ENCODE data around the gene RTN4. TPM values are rescaled to one million over a fixed set of nuclear protein-coding genes. Genes with fewer than 3 reads are reported as not detected.

Gene RTN4
- total RNA-seq, 2 donors from 2014 or later: 74.9 to 131 TPM

DNA sequence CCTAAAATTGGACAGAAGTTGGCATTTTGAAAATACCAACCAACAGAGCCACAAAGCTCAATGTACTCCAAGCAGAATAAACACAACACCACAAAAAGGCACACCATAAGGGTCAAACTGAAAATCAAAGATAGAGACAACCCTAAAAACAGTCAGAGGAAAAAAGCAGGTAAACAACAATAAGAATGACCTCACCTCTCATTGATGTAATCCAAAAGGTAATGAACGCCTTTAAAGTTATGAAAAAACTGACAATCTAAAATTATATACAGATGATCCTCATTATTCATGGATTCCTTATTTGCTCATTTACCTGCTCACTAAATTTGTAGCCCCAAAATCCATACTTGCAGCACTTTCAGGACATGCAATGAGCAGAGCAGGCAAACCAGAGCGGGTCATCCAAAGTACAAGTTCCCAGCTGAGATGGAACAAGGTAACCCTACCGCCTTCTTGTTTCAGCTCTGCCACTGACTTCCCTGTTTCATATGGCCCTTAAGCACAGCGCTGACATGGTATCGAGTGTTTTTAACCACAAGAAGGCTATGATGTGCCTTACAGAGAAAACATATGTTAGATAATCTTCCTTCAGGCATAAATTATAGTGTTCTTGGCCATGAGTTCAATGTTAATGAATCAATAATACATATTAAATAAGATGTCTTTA is 17.0 kb downstream of the RTN4 start:
- Mint-ChIP-seq H3K4me1 (peaks cover 33% of the 10 kb centered on the region), H3K9me3 (no peaks in the 10 kb centered on the region), H3K4me3 (no peak overlapping the region), H3K36me3 (ENCODE audit: low read depth) (no peaks in the 10 kb centered on the region), H3K27me3 (no peaks in the 10 kb centered on the region), H3K27ac (peak overlapping the region; percentile 30)
- ATAC-seq (replicated peaks): peak; percentile 82

DNA sequence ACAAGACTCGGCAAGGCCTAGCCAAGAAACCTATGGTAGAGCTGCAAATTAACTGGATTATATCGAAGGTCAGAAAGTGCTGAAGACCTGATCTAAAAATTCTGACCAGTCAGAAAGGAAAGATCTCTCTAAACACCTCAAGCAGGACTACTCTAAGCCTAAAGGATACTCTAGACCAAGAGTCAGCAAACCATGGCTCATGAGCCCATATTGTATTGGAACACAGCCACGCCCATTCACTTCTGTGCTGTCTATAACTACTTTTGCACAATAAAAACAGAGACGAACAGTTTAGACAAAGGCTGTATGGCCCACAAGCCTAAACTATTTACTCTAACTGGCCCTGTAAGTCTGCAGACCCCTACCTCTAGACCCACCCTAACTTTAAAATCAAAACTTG is 18.7 kb downstream of the RTN4 start:
- no peaks in the 10 kb centered on the region for H3K27me3 Mint-ChIP-seq
- no peaks in the 10 kb centered on the region for H3K9me3 Mint-ChIP-seq
- peaks cover 22% of the 10 kb centered on the region for H3K4me1 Mint-ChIP-seq
- H3K27ac Mint-ChIP-seq: no peak overlapping the region
- no peak for ATAC-seq (replicated peaks)
- H3K4me3 Mint-ChIP-seq: no peak overlapping the region
- no peaks in the 10 kb centered on the region for H3K36me3 Mint-ChIP-seq (ENCODE audit: low read depth)

DNA sequence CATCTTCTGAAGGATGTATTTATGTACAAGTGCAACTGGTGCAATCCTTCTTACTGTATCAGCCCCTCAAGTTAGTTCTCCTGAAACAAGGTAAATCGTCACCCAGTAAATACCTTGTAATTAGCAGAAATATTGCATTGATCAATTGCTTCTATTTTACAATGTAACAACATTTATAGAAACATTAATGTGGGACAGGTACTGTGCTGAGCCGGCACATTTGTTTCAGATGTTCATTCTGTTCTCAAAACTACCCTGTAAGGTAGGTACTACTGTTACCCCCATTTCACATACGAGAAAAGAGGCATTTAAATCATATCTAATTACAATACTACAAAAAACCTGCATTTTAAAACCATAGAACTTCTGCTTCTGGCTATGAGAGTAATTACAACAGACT is 19.5 kb downstream of the RTN4 start:
- no peak for ATAC-seq (replicated peaks)
- Mint-ChIP-seq H3K27ac (no peak overlapping the region), H3K36me3 (ENCODE audit: low read depth) (no peaks in the 10 kb centered on the region), H3K4me3 (no peak overlapping the region), H3K4me1 (peaks cover 19% of the 10 kb centered on the region), H3K27me3 (no peaks in the 10 kb centered on the region), H3K9me3 (no peaks in the 10 kb centered on the region)

DNA sequence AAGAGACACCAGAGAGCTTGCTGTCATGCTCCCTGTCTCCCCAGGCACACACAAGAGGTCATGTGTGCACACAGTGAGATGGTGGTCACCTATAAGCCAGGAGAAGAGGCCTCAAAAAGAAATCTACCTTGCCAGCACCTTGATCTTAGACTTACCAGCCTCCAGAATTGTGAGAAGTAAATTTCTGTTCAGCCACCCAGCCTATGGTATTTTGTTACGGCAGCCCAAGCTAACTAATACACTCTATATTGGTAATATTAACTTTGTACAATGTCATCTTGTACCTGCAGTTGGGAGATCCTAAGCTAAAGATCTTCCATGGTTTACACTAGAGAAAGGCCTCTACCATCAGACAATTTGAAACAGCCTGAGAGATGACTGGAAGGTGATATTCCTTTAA is 21.2 kb downstream of the RTN4 start:
- Mint-ChIP-seq H3K4me1 (peaks cover 13% of the 10 kb centered on the region), H3K27me3 (no peaks in the 10 kb centered on the region), H3K9me3 (no peaks in the 10 kb centered on the region), H3K27ac (no peak overlapping the region), H3K36me3 (ENCODE audit: low read depth) (no peaks in the 10 kb centered on the region), H3K4me3 (no peak overlapping the region)
- no peak for ATAC-seq (replicated peaks)

DNA sequence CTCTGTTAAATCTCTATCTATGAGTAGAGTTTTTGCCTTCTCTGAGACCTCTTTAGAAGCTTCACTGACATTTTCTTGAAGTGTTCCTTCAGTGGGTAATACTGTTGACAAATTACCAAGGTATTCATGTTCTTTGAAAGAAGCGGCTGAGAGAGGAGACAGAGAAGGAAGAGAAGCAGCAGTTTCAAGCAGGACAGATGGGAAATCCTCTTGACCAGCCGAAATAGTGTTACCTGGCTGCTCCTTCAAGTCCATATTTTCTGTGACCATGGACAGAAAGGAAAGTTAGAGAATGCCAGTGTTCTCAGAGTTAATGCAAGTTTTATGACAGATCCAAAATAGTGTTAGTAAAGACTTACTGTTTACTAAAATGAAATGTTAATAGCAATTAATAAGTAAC is 23.0 kb downstream of the RTN4 start:
- Mint-ChIP-seq H3K4me1 (peaks cover 13% of the 10 kb centered on the region), H3K9me3 (no peaks in the 10 kb centered on the region), H3K27me3 (no peaks in the 10 kb centered on the region), H3K36me3 (ENCODE audit: low read depth) (no peaks in the 10 kb centered on the region), H3K4me3 (no peak overlapping the region), H3K27ac (no peak overlapping the region)
- ATAC-seq (replicated peaks): no peak

DNA sequence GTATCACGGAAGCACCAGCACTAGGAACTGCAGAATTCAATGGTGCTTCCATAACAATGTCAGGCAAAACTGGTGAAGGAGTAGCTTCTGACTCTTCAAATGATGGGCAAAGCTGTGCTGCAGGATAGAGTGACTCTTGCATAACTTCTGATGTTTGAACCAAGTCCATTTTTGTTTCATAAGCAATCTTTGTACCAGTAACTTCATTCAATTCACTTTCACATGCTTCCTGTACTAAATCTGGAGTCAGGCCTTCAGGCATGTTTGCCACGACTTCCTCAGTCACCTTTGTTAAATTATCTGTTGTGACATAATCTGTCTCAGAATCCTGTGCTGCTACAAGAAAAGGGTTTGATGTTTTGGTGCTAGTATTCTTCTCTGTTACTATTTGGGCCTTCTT is 24.0 kb downstream of the RTN4 start:
- no peaks in the 10 kb centered on the region for H3K9me3 Mint-ChIP-seq
- H3K4me1 Mint-ChIP-seq: peaks cover 7% of the 10 kb centered on the region
- no peak for ATAC-seq (replicated peaks)
- H3K27me3 Mint-ChIP-seq: no peaks in the 10 kb centered on the region
- H3K27ac Mint-ChIP-seq: no peak overlapping the region
- no peak overlapping the region for H3K4me3 Mint-ChIP-seq
- no peaks in the 10 kb centered on the region for H3K36me3 Mint-ChIP-seq (ENCODE audit: low read depth)

DNA sequence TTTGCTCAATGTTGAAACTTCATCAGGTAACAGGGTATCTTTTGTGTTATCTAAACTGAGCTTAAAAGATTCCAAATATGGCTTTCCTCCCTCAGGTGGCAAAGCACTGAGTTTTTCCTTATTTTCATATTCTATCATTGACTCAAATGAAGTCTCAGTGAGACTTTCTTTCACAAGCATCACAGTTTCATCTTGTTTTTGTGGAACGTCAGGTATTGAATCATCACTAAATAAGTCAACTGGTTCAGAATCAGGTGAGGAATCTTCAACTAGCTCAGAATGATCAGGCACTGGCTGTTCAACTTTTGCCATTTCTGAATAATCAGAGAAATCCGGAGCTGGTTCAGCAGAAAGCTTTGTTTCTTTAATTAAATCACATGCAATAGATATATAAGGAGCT is 24.6 kb downstream of the RTN4 start:
- peak; percentile 90 for ATAC-seq (replicated peaks)
- no peak overlapping the region for H3K27ac Mint-ChIP-seq
- no peaks in the 10 kb centered on the region for H3K36me3 Mint-ChIP-seq (ENCODE audit: low read depth)
- H3K9me3 Mint-ChIP-seq: no peaks in the 10 kb centered on the region
- H3K27me3 Mint-ChIP-seq: no peaks in the 10 kb centered on the region
- no peak overlapping the region for H3K4me3 Mint-ChIP-seq
- H3K4me1 Mint-ChIP-seq: peaks cover 4% of the 10 kb centered on the region

DNA sequence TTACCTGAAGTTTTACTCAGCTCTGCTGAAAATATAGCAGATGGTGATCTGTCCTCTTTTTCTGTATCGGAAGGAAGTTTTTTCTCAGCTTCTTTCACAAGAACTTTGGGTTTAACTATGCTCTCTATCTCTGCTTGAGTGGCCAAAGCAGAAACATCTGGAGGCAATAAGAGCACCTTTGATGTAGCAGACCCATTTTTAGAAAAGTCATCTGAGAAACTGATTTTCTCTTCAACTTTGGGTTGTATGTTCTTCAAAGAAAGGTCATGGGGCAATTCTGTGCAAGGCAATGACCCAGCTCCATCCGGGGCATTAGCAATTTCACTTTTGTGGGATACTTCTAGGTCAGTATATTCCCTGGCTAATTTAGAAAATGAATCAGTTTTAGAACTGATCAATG is 25.2 kb downstream of the RTN4 start:
- ATAC-seq (replicated peaks): peak; percentile 48
- Mint-ChIP-seq H3K4me1 (peaks cover 4% of the 10 kb centered on the region), H3K9me3 (no peaks in the 10 kb centered on the region), H3K4me3 (no peak overlapping the region), H3K27ac (no peak overlapping the region), H3K36me3 (ENCODE audit: low read depth) (peaks cover under 1% of the 10 kb centered on the region), H3K27me3 (no peaks in the 10 kb centered on the region)

GRCh38 chr2:55022476-55022875 is 27.8 kb downstream of the RTN4 start:
- H3K27ac Mint-ChIP-seq: no peak overlapping the region
- H3K4me1 Mint-ChIP-seq: peaks cover 14% of the 10 kb centered on the region
- ATAC-seq (replicated peaks): no peak
- H3K27me3 Mint-ChIP-seq: no peaks in the 10 kb centered on the region
- peaks cover 3% of the 10 kb centered on the region for H3K9me3 Mint-ChIP-seq
- H3K4me3 Mint-ChIP-seq: no peak overlapping the region
- H3K36me3 Mint-ChIP-seq (ENCODE audit: low read depth): peaks cover 22% of the 10 kb centered on the region

- Mint-ChIP-seq H3K36me3 (ENCODE audit: low read depth) (peaks cover 22% of the 10 kb centered on the region), H3K4me1 (peaks cover 15% of the 10 kb centered on the region), H3K4me3 (no peak overlapping the region), H3K27ac (no peak overlapping the region), H3K27me3 (no peaks in the 10 kb centered on the region), H3K9me3 (peaks cover 3% of the 10 kb centered on the region)
- no peak for ATAC-seq (replicated peaks)
Observed at GRCh38 chr2:55019526-55020258, 30.6 kb downstream of the RTN4 start.

GRCh38 chr2:55018619-55019018 is 31.6 kb downstream of the RTN4 start:
- peaks cover 15% of the 10 kb centered on the region for H3K4me1 Mint-ChIP-seq
- H3K27me3 Mint-ChIP-seq: no peaks in the 10 kb centered on the region
- ATAC-seq (replicated peaks): no peak
- peaks cover 22% of the 10 kb centered on the region for H3K36me3 Mint-ChIP-seq (ENCODE audit: low read depth)
- H3K9me3 Mint-ChIP-seq: peaks cover 3% of the 10 kb centered on the region
- H3K27ac Mint-ChIP-seq: no peak overlapping the region
- no peak overlapping the region for H3K4me3 Mint-ChIP-seq

DNA sequence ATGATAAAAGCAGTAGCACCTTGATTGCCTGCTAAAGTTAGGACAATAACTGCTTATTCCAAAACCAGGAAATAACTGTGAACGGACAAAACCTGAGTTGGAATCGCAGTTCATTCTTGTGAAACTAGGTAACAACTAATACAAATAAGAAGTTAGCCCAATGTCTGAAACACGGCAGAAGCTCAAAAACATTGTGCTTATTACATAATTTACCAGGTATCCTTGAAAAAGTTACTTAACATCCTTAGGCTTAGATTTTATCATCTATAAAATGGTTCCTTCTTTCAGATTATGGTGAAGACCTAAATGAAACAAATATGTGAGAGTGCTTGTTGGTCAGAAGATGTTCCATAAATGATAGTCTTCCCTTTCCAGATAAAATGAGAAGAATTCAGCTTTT is 32.4 kb downstream of the RTN4 start:
- peaks cover 22% of the 10 kb centered on the region for H3K36me3 Mint-ChIP-seq (ENCODE audit: low read depth)
- H3K4me3 Mint-ChIP-seq: no peak overlapping the region
- no peak for ATAC-seq (replicated peaks)
- peaks cover 3% of the 10 kb centered on the region for H3K9me3 Mint-ChIP-seq
- no peak overlapping the region for H3K27ac Mint-ChIP-seq
- no peaks in the 10 kb centered on the region for H3K27me3 Mint-ChIP-seq
- H3K4me1 Mint-ChIP-seq: peaks cover 20% of the 10 kb centered on the region

DNA sequence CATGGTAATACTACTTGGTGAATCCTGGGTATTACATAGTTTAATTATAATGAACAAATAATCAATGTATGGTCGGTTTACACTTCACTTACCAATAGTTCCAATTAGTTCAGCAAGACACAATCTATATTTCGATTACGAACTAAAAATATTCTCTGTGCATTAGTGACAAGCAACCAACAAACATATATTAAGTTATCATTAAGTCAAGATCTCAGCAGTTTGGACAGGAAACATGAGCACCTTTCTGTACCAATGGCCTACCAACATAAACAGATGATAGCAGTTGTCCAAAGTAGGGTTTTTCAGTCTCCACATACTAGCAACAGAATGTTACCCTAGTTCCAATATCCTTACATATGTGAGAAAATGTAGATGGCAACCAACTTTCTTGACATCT is 32.8 kb downstream of the RTN4 start:
- ATAC-seq (replicated peaks): no peak
- peaks cover 20% of the 10 kb centered on the region for H3K4me1 Mint-ChIP-seq
- peaks cover 22% of the 10 kb centered on the region for H3K36me3 Mint-ChIP-seq (ENCODE audit: low read depth)
- peaks cover 3% of the 10 kb centered on the region for H3K9me3 Mint-ChIP-seq
- no peak overlapping the region for H3K27ac Mint-ChIP-seq
- H3K27me3 Mint-ChIP-seq: no peaks in the 10 kb centered on the region
- H3K4me3 Mint-ChIP-seq: no peak overlapping the region

DNA sequence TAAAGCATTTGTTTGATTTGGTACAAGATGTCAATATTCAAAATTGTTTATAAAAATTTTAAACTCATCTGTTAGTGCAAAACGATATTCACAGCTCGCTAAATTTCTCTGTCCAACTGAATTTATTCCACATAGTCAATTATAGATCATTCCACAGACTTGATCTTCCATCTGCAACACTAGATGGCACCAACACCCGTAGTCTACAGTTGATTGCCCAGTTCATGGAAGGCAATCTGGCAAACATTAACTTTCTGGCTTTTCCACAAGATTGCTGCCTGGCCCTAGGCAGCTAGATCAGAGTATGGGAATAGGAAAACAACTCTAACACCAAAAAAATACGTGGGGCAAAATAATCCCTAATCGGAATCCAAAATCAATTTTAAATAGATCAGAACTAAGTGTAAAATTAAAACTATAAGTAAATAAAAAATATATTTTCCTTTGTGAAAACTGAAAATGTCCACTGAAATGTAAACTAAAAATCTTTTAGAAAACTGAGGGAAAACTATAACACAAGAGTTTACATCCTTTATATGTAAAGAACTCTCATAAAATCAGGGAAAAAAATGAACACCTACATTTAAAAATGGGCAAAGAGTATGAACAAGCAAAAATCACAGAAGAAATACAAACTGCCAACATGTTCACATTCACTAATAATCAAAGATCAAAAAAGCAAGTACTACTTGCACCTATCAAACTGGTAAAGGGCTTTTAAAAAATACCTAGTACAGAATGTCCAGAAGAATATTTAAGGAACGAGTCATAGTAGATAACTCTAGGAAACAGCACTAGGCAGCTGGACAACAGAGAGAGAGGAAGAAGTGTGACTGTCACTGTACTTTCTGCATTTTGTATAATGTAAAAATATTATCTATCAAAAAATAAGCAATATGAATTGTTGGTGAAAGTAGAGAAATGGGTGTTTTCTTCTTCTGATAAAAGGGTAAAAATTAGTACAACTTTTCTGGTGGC is 35.0 kb downstream of the RTN4 start:
- H3K27me3 Mint-ChIP-seq: no peaks in the 10 kb centered on the region
- H3K4me3 Mint-ChIP-seq: no peak overlapping the region
- peaks cover 22% of the 10 kb centered on the region for H3K36me3 Mint-ChIP-seq (ENCODE audit: low read depth)
- peak; percentile 62 for ATAC-seq (replicated peaks)
- H3K4me1 Mint-ChIP-seq: peaks cover 21% of the 10 kb centered on the region
- H3K27ac Mint-ChIP-seq: no peak overlapping the region
- peaks cover 3% of the 10 kb centered on the region for H3K9me3 Mint-ChIP-seq
